OCI-LY1 (cell line): ENCODE measurements around the gene SLC25A21.

ENCODE experiments used
- EZH2 ChIP-seq: fragments of 200-600 bp; sonication (generic), shearing (Covaris generic); IDR thresholded peaks from 2 replicates; pipeline ENCODE4 v1.8.0; 2017; ENCODE audit warnings: borderline replicate concordance, mixed run types, mild to moderate bottlenecking, antibody characterized with exemption, low read length, moderate library complexity, mixed read lengths
- TF ChIP-seq, protein P1 (sequence below): fragments of 200-600 bp; sonication (generic), shearing (Covaris generic); IDR thresholded peaks from 2 replicates; pipeline ENCODE4 v1.5.1; 2017; ENCODE audit warnings: mild to moderate bottlenecking, antibody characterized with exemption, low read length, moderate library complexity, mixed read lengths

DNA sequence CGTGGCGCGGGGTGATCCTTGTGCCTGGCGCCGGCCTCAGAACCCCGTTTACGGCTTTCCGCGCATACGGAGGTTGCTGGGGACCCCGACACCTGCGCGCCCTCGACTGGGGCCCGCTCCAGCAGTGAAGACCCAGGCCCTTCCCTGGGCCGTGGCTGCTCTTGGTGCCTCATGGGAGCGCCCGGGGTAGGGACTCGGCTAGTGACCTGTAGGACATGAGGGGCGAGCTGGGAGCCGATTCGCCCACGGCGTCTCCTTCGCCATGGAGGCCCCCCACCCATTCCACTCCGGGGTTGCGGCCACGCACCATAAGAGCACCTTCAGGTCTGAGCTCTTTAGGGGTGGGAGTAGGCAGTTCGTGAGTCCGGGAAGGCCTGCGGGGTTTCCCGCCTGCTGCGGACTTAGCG lies 525.0 kb downstream of the SLC25A21 start:
- TF ChIP-seq, protein P1, sequence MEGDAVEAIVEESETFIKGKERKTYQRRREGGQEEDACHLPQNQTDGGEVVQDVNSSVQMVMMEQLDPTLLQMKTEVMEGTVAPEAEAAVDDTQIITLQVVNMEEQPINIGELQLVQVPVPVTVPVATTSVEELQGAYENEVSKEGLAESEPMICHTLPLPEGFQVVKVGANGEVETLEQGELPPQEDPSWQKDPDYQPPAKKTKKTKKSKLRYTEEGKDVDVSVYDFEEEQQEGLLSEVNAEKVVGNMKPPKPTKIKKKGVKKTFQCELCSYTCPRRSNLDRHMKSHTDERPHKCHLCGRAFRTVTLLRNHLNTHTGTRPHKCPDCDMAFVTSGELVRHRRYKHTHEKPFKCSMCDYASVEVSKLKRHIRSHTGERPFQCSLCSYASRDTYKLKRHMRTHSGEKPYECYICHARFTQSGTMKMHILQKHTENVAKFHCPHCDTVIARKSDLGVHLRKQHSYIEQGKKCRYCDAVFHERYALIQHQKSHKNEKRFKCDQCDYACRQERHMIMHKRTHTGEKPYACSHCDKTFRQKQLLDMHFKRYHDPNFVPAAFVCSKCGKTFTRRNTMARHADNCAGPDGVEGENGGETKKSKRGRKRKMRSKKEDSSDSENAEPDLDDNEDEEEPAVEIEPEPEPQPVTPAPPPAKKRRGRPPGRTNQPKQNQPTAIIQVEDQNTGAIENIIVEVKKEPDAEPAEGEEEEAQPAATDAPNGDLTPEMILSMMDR: no peak
- no peak for TF ChIP-seq EZH2
